IMR-90 (cell line): ENCODE results near the gene FTSJ3. TPM values are rescaled to one million over a fixed set of nuclear protein-coding genes. Genes with fewer than 3 reads are reported as not detected.

ENCODE experiments used
- ATAC-seq: fragments of 200-7000 bp; cut with Tn5 transposase; 2 replicates; pipeline ENCODE4 v1.9.1; 2020; ENCODE audit warnings: low read depth, mild to moderate bottlenecking, moderate library complexity
- BruUV-seq: library from RNA; stranded (reverse); fragments of 400-500 nt; replicated peaks from 2 replicates; lab custom pipeline; 2021; lab: Mats Ljungman, UMichigan
- CTCF ChIA-PET: fragments of 300-600 bp; formaldehyde crosslinking; extraction: SDS; loops from one replicate; lab custom pipeline; 2021; ENCODE audit warnings: antibody characterized with exemption; lab: Yijun Ruan, JAX
- POLR2A ChIA-PET: fragments of 300-600 bp; sonication (Branson Sonifier 250); formaldehyde crosslinking; loops from one replicate; lab custom pipeline; 2022; ENCODE audit warnings: antibody characterized with exemption; ENCODE audit not compliant: unreplicated experiment; lab: Charles Lee
- DNase-seq: peaks from one replicate; pipeline ENCODE4 v3.0.0; 2013
- H2AFZ ChIP-seq: replicated peaks from 2 replicates; pipeline ENCODE3; 2013; ENCODE audit warnings: low read length, mild to moderate bottlenecking; ENCODE audit not compliant: poor library complexity
- H2AK5ac ChIP-seq: 2 replicates; pipeline ENCODE4 v1.6.1; 2013; ENCODE audit warnings: low read depth, low read length, inconsistent platforms
- H2AK9ac ChIP-seq: replicated peaks from 2 replicates; pipeline ENCODE3; 2013; ENCODE audit warnings: mild to moderate bottlenecking, low read depth, low read length, moderate library complexity; ENCODE audit not compliant: poor library complexity
- H2BK120ac ChIP-seq: 2 replicates; pipeline ENCODE4 v1.6.1; 2013; ENCODE audit warnings: low read depth, low read length, inconsistent platforms
- H2BK15ac ChIP-seq: 3 replicates; pipeline ENCODE4 v1.6.1; 2013; ENCODE audit warnings: low read depth, low read length, inconsistent platforms
- H2BK20ac ChIP-seq: 2 replicates; pipeline ENCODE4 v1.6.1; 2013; ENCODE audit warnings: low read depth, mild to moderate bottlenecking, inconsistent platforms, low read length, moderate library complexity
- H2BK5ac ChIP-seq: 2 replicates; pipeline ENCODE4 v1.6.1; 2013; ENCODE audit warnings: mild to moderate bottlenecking, low read depth, low read length, inconsistent platforms; ENCODE audit not compliant: poor library complexity, severe bottlenecking
- H3K14ac ChIP-seq: replicated peaks from 2 replicates; pipeline ENCODE4 v1.6.1; 2013; ENCODE audit warnings: low read depth, low read length, inconsistent platforms
- H3K18ac ChIP-seq: 2 replicates; pipeline ENCODE4 v1.6.1; 2013; ENCODE audit warnings: low read depth, low read length, control low read depth
- H3K23ac ChIP-seq: 2 replicates; pipeline ENCODE4 v1.6.1; 2013; ENCODE audit warnings: low read depth, low read length, inconsistent platforms
- H3K27ac ChIP-seq: 2 replicates; pipeline ENCODE4 v1.5.1; 2013; ENCODE audit warnings: mild to moderate bottlenecking, control low read depth, low read length; ENCODE audit not compliant: insufficient read depth
- H3K27me3 ChIP-seq: 2 replicates; pipeline ENCODE4 v1.6.1; 2013; ENCODE audit warnings: low read length; ENCODE audit not compliant: control insufficient read depth, insufficient read depth
- H3K36me3 ChIP-seq: 2 replicates; pipeline ENCODE4 v1.6.1; 2013; ENCODE audit warnings: low read length, mixed read lengths; ENCODE audit not compliant: control insufficient read depth, insufficient read depth
- H3K4ac ChIP-seq: 2 replicates; pipeline ENCODE4 v1.6.1; 2013; ENCODE audit warnings: low read depth, low read length, inconsistent platforms
- H3K4me1 ChIP-seq: 2 replicates; pipeline ENCODE4 v1.6.1; 2013; ENCODE audit warnings: low read length, mixed read lengths; ENCODE audit not compliant: control insufficient read depth, insufficient read depth
- H3K4me2 ChIP-seq: 2 replicates; pipeline ENCODE4 v1.6.1; 2013; ENCODE audit warnings: low read depth, mild to moderate bottlenecking, control low read depth, low read length, moderate library complexity
- H3K4me3 ChIP-seq: 2 replicates; pipeline ENCODE4 v1.5.1; 2013; ENCODE audit warnings: low read depth, mild to moderate bottlenecking, control low read depth, low read length, moderate library complexity; ENCODE audit not compliant: insufficient read depth
- H3K56ac ChIP-seq: 2 replicates; pipeline ENCODE4 v1.6.1; 2013; ENCODE audit warnings: low read length, inconsistent platforms; ENCODE audit not compliant: insufficient read depth; ENCODE audit errors: extremely low read depth
- H3K79me1 ChIP-seq, 2 experiments: 2 replicates each; pipeline ENCODE4 v1.6.1; 2013; ENCODE audit warnings: low read length in 2 of 2, inconsistent platforms in 1 of 2, low read depth in 1 of 2
- H3K9ac ChIP-seq: 2 replicates; pipeline ENCODE4 v1.6.1; 2013; ENCODE audit warnings: low read depth, low read length, control low read depth
- H3K9me1 ChIP-seq: 2 replicates; pipeline ENCODE4 v1.6.1; 2013; ENCODE audit warnings: low read length, inconsistent platforms; ENCODE audit not compliant: insufficient read depth
- H3K9me3 ChIP-seq: 2 replicates; pipeline ENCODE4 v1.6.1; 2013; ENCODE audit warnings: low read length; ENCODE audit not compliant: control insufficient read depth, insufficient read depth
- H4K20me1 ChIP-seq: 2 replicates; pipeline ENCODE4 v1.6.1; 2013; ENCODE audit warnings: low read length, inconsistent platforms; ENCODE audit not compliant: insufficient read depth
- H4K5ac ChIP-seq: 2 replicates; pipeline ENCODE4 v1.6.1; 2013; ENCODE audit warnings: mild to moderate bottlenecking, low read depth, low read length, control low read depth
- H4K8ac ChIP-seq, 2 experiments: 2 replicates each; pipeline ENCODE4 v1.6.1; 2013; ENCODE audit warnings: low read depth in 2 of 2, low read length in 2 of 2, control low read depth in 1 of 2, inconsistent platforms in 1 of 2
- H4K91ac ChIP-seq: 2 replicates; pipeline ENCODE4 v1.6.1; 2013; ENCODE audit warnings: low read depth, low read length, inconsistent platforms; ENCODE audit not compliant: insufficient read depth
- BHLHE40 ChIP-seq: fragments of 150-350 bp; IDR thresholded peaks from 2 replicates; pipeline ENCODE4 v1.6.1; 2016; ENCODE audit warnings: mild to moderate bottlenecking, low read depth, low read length
- CEBPB ChIP-seq: IDR thresholded peaks from 2 replicates; pipeline ENCODE4 v1.6.1; 2012; ENCODE audit warnings: low read depth, low read length, improper control_type of control experiment
- CHD1 ChIP-seq: IDR thresholded peaks from 2 replicates; pipeline ENCODE4 v1.6.1; 2012; ENCODE audit warnings: low read depth, low read length, improper control_type of control experiment
- FOS ChIP-seq: fragments of 150-350 bp; IDR thresholded peaks from 2 replicates; pipeline ENCODE4 v1.6.1; 2016; ENCODE audit warnings: low read depth, low read length
- MAFK ChIP-seq: IDR thresholded peaks from 2 replicates; pipeline ENCODE4 v1.6.1; 2012; ENCODE audit warnings: low read depth, low read length, improper control_type of control experiment
- MAZ ChIP-seq: IDR thresholded peaks from 2 replicates; pipeline ENCODE4 v1.6.1; 2012; ENCODE audit warnings: low read depth, mild to moderate bottlenecking, low read length, improper control_type of control experiment, moderate library complexity, borderline replicate concordance
- MXI1 ChIP-seq: IDR thresholded peaks from 2 replicates; pipeline ENCODE4 v1.6.1; 2012; ENCODE audit warnings: low read depth, mild to moderate bottlenecking, low read length, moderate library complexity, borderline replicate concordance
- NFE2L2 ChIP-seq: fragments of 150-350 bp; IDR thresholded peaks from 2 replicates; pipeline ENCODE4 v1.6.1; 2016; ENCODE audit warnings: low read depth, mild to moderate bottlenecking, low read length
- POLR2A ChIP-seq: IDR thresholded peaks from 2 replicates; pipeline ENCODE4 v1.6.1; 2012; ENCODE audit warnings: mild to moderate bottlenecking, low read depth, low read length
- RAD21 ChIP-seq: IDR thresholded peaks from 2 replicates; pipeline ENCODE4 v1.6.1; 2012; ENCODE audit warnings: low read length, improper control_type of control experiment
- RCOR1 ChIP-seq: IDR thresholded peaks from 2 replicates; pipeline ENCODE4 v1.6.1; 2012; ENCODE audit warnings: mild to moderate bottlenecking, low read length, improper control_type of control experiment; ENCODE audit not compliant: insufficient replicate concordance
- RFX5 ChIP-seq: IDR thresholded peaks from 2 replicates; pipeline ENCODE4 v1.8.0; 2012; ENCODE audit warnings: low read depth, mild to moderate bottlenecking, low read length, moderate library complexity
- SMC3 ChIP-seq: fragments of 150-350 bp; IDR thresholded peaks from 2 replicates; pipeline ENCODE4 v1.6.1; 2016; ENCODE audit warnings: low read depth, mild to moderate bottlenecking, antibody characterized with exemption, low read length, moderate library complexity
- WGBS, 2 experiments: methylation state at CpG; one replicate each; pipeline versions ENCODE4 v1.1.5 to v1.1.7; 2013; ENCODE audit warnings: missing lambda C conversion rate in 2 of 2; ENCODE audit not compliant: insufficient read length in 1 of 2; ENCODE audit errors: extremely low coverage in 2 of 2; 5-methylcytosine and 5-hydroxymethylcytosine counted together
- dilution Hi-C: fragments of 300-500 bp; cut with HindIII; formaldehyde crosslinking; loops from one replicate; pipeline ENCODE4 v1.14.3; 2018; ENCODE audit warnings: low sequenced_read_pairs; ENCODE audit not compliant: unreplicated experiment
- in situ Hi-C: fragments of 300-500 bp; cut with MboI; formaldehyde crosslinking; loops from 3 replicates; pipeline ENCODE4 v1.14.3; 2019; ENCODE audit warnings: low sequenced_read_pairs, inconsistent platforms, mixed read lengths
- intact Hi-C: fragments of 100-400 bp; cut with micrococcal nuclease; formaldehyde crosslinking; loops from 2 replicates; pipeline ENCODE4 v1.10.0; 2022
- polyA plus RNA-seq, 3 experiments: library from polyadenylated mRNA; depleted of rRNA; stranded (reverse); fragments of >200 nt; gene quantifications; 2 replicates each; pipeline ENCODE4 v1.2.3, GENCODE V29; 2012; ENCODE audit warnings: low replicate concordance in 1 of 3
- total RNA-seq: library from RNA; depleted of rRNA; stranded (reverse); fragments of >200 nt; gene quantifications from 2 replicates; pipeline ENCODE4 v1.2.3, GENCODE V29; 2012
- TF ChIP-seq, protein P1 (sequence below): fragments of 150-350 bp; IDR thresholded peaks from 2 replicates; pipeline ENCODE4 v1.6.1; 2017; ENCODE audit warnings: mild to moderate bottlenecking, antibody characterized with exemption, low read length, low read depth
- TF ChIP-seq, protein P2 (sequence below): conservative IDR thresholded peaks from 2 replicates; pipeline ENCODE4 v1.5.1; 2012; ENCODE audit warnings: mild to moderate bottlenecking, low read depth, low read length, improper control_type of control experiment
- TF ChIP-seq, protein P3 (sequence below): fragments of 150-350 bp; IDR thresholded peaks from 2 replicates; pipeline ENCODE4 v1.6.1; 2016; ENCODE audit warnings: low read depth, mild to moderate bottlenecking, low read length, moderate library complexity, borderline replicate concordance

Gene FTSJ3
- total and polyA plus RNA-seq, 2 of the 4 experiments (the other 2 are of a cell fraction), result 51.3 to 68.1 TPM

DNA sequence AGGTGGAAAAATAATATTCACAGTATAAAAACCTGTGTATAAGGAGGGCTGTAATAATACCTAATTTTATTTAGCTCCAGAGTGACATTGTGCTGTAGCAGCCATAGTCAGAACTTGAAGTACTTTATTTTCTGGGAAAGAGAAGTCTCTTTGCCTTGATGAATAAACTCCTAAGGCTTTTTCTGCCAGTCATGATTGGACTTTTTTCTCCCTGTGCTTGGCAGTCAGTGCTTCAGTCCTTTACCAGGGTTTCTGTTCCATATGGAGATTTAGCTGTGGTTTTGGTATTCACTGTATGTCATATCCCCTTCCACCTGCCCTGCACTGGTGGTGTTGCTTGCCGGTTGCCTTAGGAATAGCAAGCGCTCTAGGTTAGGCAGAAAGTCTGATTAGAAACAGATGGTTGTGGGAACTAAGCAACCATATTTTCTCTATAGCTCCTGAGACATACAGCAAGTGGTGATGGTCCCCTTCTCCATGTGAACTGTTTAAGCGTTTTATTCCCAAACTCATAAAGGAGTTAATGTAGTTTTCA lies 28.8 kb downstream of the FTSJ3 start:
- Histone ChIP-seq H3K27ac (no peak overlapping the region), H2AK9ac (no peak overlapping the region), H3K4ac (no peak overlapping the region), H4K8ac (no peak overlapping the region), H3K9me1 (no peaks in the 10 kb centered on the region), H4K20me1 (peaks cover 9% of the 10 kb centered on the region), H3K79me1 (peaks cover 39 to 47% of the 10 kb centered on the region in 2 experiments), H2AFZ (no peak overlapping the region), H3K4me2 (no peak overlapping the region), H2BK5ac (no peak overlapping the region), H4K5ac (no peak overlapping the region), H3K36me3 (peaks cover 65% of the 10 kb centered on the region), H3K27me3 (no peaks in the 10 kb centered on the region), H3K9ac (no peak overlapping the region), H3K23ac (no peak overlapping the region), H3K18ac (no peak overlapping the region), H3K9me3 (no peaks in the 10 kb centered on the region), H2BK15ac (no peak overlapping the region), H4K91ac (no peak overlapping the region), H3K14ac (no peak overlapping the region), H3K4me1 (no peaks in the 10 kb centered on the region), H2AK5ac (no peak overlapping the region), H2BK20ac (no peak overlapping the region), H3K4me3 (no peak overlapping the region), H2BK120ac (no peak overlapping the region), H3K56ac (no peak overlapping the region)
- WGBS, 2 experiments, result no CpG with 5 or more reads among the region's 3 CpGs
- DNase-seq (peak; percentile 8), ATAC-seq (no peak)
- POLR2A ChIA-PET, result no interaction called here
- intact Hi-C loops (loop anchor here (5.0 kb wide), 1 partner anchor 41 kb away; no protein-coding TSS in a partner anchor), dilution Hi-C loops (no loop called here), in situ Hi-C loops (no loop called here)
- no peak for TF ChIP-seq SMC3
- no peak for TF ChIP-seq MAFK
- no peak for TF ChIP-seq NFE2L2
- TF ChIP-seq, protein P1, sequence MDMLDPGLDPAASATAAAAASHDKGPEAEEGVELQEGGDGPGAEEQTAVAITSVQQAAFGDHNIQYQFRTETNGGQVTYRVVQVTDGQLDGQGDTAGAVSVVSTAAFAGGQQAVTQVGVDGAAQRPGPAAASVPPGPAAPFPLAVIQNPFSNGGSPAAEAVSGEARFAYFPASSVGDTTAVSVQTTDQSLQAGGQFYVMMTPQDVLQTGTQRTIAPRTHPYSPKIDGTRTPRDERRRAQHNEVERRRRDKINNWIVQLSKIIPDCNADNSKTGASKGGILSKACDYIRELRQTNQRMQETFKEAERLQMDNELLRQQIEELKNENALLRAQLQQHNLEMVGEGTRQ, result no peak
- no peak for TF ChIP-seq RAD21
- no peak for TF ChIP-seq BHLHE40
- TF ChIP-seq, protein P2, sequence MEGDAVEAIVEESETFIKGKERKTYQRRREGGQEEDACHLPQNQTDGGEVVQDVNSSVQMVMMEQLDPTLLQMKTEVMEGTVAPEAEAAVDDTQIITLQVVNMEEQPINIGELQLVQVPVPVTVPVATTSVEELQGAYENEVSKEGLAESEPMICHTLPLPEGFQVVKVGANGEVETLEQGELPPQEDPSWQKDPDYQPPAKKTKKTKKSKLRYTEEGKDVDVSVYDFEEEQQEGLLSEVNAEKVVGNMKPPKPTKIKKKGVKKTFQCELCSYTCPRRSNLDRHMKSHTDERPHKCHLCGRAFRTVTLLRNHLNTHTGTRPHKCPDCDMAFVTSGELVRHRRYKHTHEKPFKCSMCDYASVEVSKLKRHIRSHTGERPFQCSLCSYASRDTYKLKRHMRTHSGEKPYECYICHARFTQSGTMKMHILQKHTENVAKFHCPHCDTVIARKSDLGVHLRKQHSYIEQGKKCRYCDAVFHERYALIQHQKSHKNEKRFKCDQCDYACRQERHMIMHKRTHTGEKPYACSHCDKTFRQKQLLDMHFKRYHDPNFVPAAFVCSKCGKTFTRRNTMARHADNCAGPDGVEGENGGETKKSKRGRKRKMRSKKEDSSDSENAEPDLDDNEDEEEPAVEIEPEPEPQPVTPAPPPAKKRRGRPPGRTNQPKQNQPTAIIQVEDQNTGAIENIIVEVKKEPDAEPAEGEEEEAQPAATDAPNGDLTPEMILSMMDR, result no peak
- no peak for TF ChIP-seq CHD1
- TF ChIP-seq CEBPB, result no peak
- TF ChIP-seq RFX5, result no peak
- no peak for TF ChIP-seq MXI1
- TF ChIP-seq MAZ, result no peak
- TF ChIP-seq POLR2A, result no peak
- TF ChIP-seq RCOR1, result no peak
- TF ChIP-seq, protein P3, sequence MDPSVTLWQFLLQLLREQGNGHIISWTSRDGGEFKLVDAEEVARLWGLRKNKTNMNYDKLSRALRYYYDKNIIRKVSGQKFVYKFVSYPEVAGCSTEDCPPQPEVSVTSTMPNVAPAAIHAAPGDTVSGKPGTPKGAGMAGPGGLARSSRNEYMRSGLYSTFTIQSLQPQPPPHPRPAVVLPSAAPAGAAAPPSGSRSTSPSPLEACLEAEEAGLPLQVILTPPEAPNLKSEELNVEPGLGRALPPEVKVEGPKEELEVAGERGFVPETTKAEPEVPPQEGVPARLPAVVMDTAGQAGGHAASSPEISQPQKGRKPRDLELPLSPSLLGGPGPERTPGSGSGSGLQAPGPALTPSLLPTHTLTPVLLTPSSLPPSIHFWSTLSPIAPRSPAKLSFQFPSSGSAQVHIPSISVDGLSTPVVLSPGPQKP, result no peak
- TF ChIP-seq FOS, result no peak
- no TSS peak for BruUV-seq
- CTCF ChIA-PET, result interaction anchor here (0.7 to 1.5 kb wide), 2 partner anchors 18 to 50 kb away, joined by 5 to 6 read pairs; no protein-coding TSS in a partner anchor
